KMS-11 (cell line): ENCODE data around the gene ZNF423.

ENCODE experiments used
- H2AFZ ChIP-seq: fragments of 200-600 bp; sonication (generic); 2 replicates; pipeline ENCODE4 v1.6.1; 2016; ENCODE audit warnings: antibody characterized with exemption, mixed run types, low read depth
- H3K27ac ChIP-seq: fragments of 200-600 bp; sonication (generic); 2 replicates; pipeline ENCODE4 v1.6.1; 2016; ENCODE audit warnings: mild to moderate bottlenecking, mixed run types
- H3K27me3 ChIP-seq: fragments of 200-600 bp; sonication (generic); 2 replicates; pipeline ENCODE4 v1.6.1; 2017; ENCODE audit warnings: mild to moderate bottlenecking, low read depth, mixed run types, moderate library complexity; ENCODE audit not compliant: insufficient read depth
- H3K36me3 ChIP-seq: fragments of 200-600 bp; sonication (generic); 2 replicates; pipeline ENCODE4 v1.6.1; 2017; ENCODE audit warnings: mild to moderate bottlenecking, mixed run types; ENCODE audit not compliant: insufficient read depth
- H3K4me1 ChIP-seq: fragments of 200-600 bp; sonication (generic); 2 replicates; pipeline ENCODE4 v1.6.1; 2016; ENCODE audit warnings: mild to moderate bottlenecking, low read depth, mixed run types; ENCODE audit not compliant: poor library complexity, severe bottlenecking
- H3K4me2 ChIP-seq: fragments of 200-600 bp; sonication (generic); 2 replicates; pipeline ENCODE4 v1.7.0; 2016; ENCODE audit warnings: mild to moderate bottlenecking, mixed run types
- H3K4me3 ChIP-seq: fragments of 200-600 bp; sonication (generic); IDR thresholded peaks from 2 replicates; pipeline ENCODE4 v1.6.1; 2017; ENCODE audit warnings: low read depth, low read length, mixed read lengths; ENCODE audit not compliant: insufficient read depth
- H3K79me2 ChIP-seq: fragments of 200-600 bp; sonication (generic); 2 replicates; pipeline ENCODE4 v1.6.1; 2016; ENCODE audit warnings: low read depth, mixed run types; ENCODE audit not compliant: insufficient read depth
- H3K9ac ChIP-seq: fragments of 200-600 bp; sonication (generic); 2 replicates; pipeline ENCODE4 v1.6.1; 2016; ENCODE audit warnings: mild to moderate bottlenecking, mixed run types
- H4K20me1 ChIP-seq: fragments of 200-600 bp; sonication (generic); 2 replicates; pipeline ENCODE4 v1.6.1; 2016; ENCODE audit warnings: mild to moderate bottlenecking, mixed run types; ENCODE audit not compliant: insufficient read depth
- TF ChIP-seq, protein P1 (sequence below): fragments of 200-600 bp; sonication (generic); conservative IDR thresholded peaks from 2 replicates; pipeline ENCODE4 v1.6.1; 2017; ENCODE audit warnings: low read depth, mild to moderate bottlenecking, antibody characterized with exemption, low read length, moderate library complexity, mixed read lengths

The ZNF423 gene

DNA sequence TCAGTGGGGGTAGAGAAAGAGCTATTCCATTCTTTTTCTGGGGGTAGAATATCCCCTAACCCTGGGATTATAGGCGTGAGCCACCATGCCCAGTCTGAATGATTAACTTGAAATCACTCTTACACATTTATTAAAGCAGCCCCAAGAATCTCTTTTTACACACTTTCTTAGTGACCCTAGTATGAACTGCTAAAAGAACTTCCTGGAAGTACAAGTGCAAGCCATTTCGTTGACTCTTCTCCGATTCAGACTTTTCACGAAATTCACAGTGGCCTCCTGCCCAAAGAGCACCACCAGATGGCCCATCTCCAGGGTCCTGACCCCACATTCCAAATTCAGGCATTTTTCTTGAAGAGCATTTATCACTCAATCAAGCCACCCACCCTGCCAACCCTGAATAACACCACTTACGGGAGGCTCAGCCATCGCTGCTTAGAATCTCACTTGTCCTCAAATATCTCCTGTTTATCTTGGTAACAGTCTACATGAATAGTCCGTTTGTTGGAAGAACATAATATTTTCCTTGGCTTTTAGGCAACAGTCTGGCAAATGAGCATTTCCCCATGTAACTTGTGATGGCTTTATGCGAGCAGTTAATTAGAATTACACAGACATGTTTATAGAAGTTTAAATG is 28.0 kb downstream of the ZNF423 start:
- no peak overlapping the region for H3K9ac ChIP-seq
- TF ChIP-seq, protein P1, sequence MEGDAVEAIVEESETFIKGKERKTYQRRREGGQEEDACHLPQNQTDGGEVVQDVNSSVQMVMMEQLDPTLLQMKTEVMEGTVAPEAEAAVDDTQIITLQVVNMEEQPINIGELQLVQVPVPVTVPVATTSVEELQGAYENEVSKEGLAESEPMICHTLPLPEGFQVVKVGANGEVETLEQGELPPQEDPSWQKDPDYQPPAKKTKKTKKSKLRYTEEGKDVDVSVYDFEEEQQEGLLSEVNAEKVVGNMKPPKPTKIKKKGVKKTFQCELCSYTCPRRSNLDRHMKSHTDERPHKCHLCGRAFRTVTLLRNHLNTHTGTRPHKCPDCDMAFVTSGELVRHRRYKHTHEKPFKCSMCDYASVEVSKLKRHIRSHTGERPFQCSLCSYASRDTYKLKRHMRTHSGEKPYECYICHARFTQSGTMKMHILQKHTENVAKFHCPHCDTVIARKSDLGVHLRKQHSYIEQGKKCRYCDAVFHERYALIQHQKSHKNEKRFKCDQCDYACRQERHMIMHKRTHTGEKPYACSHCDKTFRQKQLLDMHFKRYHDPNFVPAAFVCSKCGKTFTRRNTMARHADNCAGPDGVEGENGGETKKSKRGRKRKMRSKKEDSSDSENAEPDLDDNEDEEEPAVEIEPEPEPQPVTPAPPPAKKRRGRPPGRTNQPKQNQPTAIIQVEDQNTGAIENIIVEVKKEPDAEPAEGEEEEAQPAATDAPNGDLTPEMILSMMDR = no peak
- no peaks in the 10 kb centered on the region for H3K36me3 ChIP-seq
- no peaks in the 10 kb centered on the region for H3K79me2 ChIP-seq
- H3K4me2 ChIP-seq = no peak overlapping the region
- H3K27ac ChIP-seq = no peak overlapping the region
- no peaks in the 10 kb centered on the region; the same call in 1 of the 2 replicates for H3K27me3 ChIP-seq
- H3K4me3 ChIP-seq = no peak overlapping the region
- H4K20me1 ChIP-seq = no peaks in the 10 kb centered on the region
- no peak overlapping the region for H2AFZ ChIP-seq
- no peaks in the 10 kb centered on the region for H3K4me1 ChIP-seq

DNA sequence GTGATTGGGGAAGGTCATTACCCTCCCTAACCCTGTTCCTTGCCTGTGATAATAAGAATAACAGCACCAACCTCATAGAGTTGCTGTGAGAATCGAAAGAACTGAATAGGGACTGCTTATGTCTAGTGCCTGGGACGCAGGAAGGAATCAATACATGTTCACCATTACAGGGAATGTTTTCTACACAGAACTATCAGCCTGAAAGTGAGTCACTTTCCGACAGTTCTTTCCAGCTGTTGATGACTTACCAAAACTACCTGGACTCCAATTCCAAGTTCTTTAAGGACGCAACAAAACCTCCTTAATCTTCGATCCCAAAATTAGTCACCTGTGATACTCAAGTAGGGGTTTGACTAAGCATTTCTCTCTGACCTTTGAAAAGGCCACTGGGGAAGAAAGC is 29.4 kb downstream of the ZNF423 start:
- TF ChIP-seq, protein P1 = no peak
- Histone ChIP-seq H3K36me3 (no peaks in the 10 kb centered on the region), H3K9ac (no peak overlapping the region), H4K20me1 (no peaks in the 10 kb centered on the region), H3K4me2 (no peak overlapping the region), H3K4me1 (no peaks in the 10 kb centered on the region), H3K27ac (no peak overlapping the region), H3K27me3 (no peaks in the 10 kb centered on the region), H3K4me3 (no peak overlapping the region), H2AFZ (no peak overlapping the region), H3K79me2 (no peaks in the 10 kb centered on the region)

DNA sequence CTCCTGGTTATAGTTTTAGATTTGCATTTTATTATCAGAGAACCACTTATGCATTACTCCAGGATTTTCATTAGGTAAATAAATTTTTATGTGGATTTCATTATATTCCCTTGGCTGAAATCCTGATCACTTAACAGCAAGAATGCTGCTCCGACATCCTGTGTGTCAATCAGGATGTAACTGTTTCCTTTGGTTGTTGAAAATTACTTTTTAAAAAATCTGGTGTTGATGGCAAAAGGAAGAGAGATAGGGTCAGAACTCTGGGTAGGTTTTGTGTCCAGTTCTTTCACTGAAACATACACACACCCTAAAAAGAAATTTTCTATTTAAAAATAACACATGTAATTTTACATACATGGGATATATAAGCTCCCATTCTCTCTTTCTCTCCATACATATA is 30.9 kb downstream of the ZNF423 start:
- Histone ChIP-seq H3K27me3 (no peaks in the 10 kb centered on the region), H3K79me2 (no peaks in the 10 kb centered on the region), H4K20me1 (no peaks in the 10 kb centered on the region), H3K4me3 (no peak overlapping the region), H3K4me2 (no peak overlapping the region), H3K27ac (no peak overlapping the region), H2AFZ (no peak overlapping the region), H3K9ac (no peak overlapping the region), H3K36me3 (no peaks in the 10 kb centered on the region), H3K4me1 (no peaks in the 10 kb centered on the region)
- TF ChIP-seq, protein P1 = no peak

DNA sequence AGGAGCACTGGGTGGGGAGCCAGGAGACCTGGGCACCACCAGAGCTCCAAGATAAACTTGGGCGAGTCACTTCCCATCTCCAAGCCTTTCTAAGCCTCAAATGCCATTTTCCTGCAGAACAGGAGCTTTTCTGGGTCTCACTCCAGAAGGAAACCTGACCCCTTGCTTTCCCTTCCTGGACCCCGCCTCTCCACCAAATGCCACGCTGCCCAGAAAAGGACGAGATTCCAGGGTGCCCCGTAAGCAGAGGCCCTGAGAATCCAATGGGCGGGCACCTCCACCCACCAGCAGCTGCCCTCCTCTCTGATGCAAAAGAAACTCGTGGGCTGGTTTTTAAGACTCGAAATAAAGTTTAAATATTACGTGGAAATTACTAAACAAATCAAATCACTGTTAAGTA is 31.3 kb downstream of the ZNF423 start:
- Histone ChIP-seq H3K27ac (no peak overlapping the region), H3K27me3 (no peaks in the 10 kb centered on the region), H3K4me1 (no peaks in the 10 kb centered on the region), H3K4me2 (no peak overlapping the region), H3K79me2 (no peaks in the 10 kb centered on the region), H4K20me1 (no peaks in the 10 kb centered on the region), H3K36me3 (no peaks in the 10 kb centered on the region), H3K4me3 (no peak overlapping the region), H3K9ac (no peak overlapping the region), H2AFZ (no peak overlapping the region)
- TF ChIP-seq, protein P1 = no peak
